Stimulated activated CD4-positive, alpha-beta T cell treated with anti-CD3 and anti-CD28 coated beads, Interleukin-15, amount 100 ng/mL, for 48 hours (primary cell): Measurements from ENCODE around the gene TFF2.

ENCODE experiments used
- DNase-seq, 2 donors: peaks; one replicate each; pipeline ENCODE4 v3.0.0-alpha.2; 2020; ENCODE audit warnings: low read depth in 2 of 2

Gene TFF2

GRCh38 chr21:42320791-42321190 lies 30.0 kb downstream of the TFF2 start:
- DNase-seq = no peak

DNA sequence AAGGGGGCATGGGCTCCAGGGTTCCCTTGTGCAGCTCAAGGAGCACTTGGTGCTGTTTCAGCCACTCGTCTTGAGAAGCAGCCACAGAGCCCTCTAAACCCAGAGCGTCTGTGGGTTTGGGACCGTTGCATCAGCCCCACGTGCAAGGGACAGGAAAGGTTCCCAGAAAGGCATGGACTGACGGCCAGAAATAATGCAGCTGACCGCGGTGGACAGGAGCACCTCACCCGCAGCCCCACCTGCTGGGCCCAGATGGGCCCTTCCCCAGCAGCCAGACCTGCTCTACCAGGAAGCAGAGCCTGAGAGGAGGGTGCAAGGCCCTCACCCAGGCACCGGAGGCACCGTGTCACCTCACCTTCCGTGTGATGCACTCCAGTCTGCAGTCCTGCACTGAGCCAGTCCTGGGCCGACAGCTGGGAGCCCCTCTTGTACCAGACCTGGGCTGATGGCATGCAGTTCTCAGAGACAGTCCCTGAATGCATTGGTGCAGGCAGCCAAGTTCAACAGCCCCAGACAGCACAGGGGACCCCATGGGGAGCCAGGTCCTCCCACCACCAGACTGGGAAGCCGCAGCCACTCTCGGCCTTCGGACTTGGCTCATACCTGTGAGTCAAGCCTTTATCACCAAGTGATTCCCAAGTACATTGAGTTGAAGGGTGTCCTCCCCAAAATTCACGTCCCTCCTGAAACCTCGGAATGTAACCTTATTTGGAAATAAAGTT lies 30.8 kb downstream of the TFF2 start:
- DNase-seq = no peak

GRCh38 chr21:42319376-42319775 lies 31.4 kb downstream of the TFF2 start:
- no peak for DNase-seq

DNA sequence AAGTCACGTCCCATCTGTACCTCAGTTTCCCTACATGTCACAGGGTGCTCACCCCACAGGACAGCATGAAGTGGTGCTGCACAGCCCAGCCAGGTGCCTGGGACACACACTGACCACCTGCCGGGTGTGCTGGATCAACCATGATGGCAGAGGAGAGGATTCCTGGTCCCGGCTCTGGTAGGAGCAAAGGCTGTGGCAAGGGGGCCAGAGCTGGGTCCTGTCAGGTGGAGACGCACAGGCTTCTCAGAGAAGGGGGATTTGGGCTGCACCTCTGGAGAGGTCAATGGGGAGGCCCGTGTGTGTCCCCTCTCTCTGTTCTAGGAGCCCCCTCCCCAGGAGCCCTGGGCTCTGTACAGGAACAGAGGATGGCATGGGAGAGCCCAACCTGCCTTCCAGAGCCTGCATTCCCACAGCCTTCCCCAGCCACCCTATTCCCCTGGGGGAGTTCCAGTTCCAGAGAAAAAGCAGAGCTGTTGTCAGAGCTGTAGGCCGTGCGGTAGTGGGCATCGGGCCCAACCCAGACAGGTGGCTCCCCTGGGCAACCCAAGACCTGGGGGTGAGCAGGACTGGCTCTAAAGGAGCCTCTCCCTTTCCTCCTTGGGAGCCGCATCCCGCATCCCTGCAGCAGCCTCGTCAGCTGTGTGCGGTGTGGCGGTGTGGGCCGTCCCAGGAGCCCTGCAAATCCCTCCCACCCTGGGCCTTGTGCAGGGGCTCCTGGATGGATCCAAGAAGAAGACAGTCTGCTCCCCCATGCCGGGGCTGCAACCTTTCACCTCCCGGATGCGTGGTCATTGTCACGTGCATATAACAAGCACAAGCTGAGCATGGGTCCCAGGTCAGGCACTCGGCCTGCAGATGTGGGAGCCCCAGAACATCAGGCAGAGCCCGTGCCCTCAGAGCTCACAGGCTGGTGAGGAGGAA lies 32.7 kb downstream of the TFF2 start:
- DNase-seq = no peak

DNA sequence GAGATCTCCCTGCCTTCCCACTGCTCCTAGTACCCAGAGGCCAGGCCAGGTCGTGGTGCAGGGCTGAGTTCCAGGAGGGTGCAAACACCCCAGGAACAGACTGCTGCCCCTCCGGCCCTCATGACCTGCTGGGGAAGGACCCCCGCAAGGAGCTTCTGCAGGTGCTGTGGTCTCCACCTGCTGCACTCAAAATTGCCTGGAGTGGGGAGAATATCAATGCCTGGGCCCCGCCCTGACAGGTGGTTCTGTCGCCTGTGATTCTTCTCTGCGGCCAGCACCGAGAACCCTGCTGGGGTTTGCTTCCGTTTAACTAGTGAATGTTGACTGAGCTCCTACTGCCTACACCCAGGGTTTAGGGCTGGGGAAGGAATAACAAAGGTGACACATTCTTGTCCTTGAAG lies 33.5 kb downstream of the TFF2 start:
- DNase-seq = no peak

- DNase-seq = no peak
These were observed 33.9 kb downstream of the TFF2 start for GRCh38 chr21:42316891-42317290.

DNA sequence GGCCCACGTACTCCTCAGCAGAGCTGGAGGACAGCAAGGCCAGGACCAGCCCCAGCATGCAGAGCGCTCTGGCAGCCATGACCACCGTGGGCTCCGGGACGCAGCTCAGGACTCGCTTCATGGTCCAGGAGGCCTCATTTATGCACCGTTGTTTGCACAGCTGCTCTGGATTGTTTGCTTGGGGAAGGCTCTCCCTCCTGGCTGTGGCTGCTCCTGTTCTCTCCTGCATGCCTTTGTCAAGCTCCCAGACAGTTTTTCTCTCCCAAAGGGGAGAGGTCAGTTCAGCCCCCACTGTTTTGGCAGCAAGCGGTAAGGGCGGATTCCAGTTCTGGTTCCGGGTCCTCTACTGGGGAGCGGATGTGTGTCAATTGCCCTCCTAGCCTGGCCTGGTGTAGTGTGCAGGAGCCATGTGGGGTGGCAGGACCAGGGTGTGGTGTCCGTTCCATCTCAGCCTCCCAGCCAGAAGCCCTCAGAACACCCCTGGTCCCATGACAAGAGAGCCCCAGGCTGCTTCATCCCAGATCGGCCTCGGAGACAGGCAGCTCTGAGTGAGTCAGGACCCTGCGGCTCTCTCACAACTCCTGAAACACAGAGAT lies 35.4 kb downstream of the TFF2 start, which contains the start of gene TFF3:
TFF3 (minus strand) TSS at position 114 of the 596 bp plus-strand sequence; CDS start at position 79, 35 bp downstream.
- DNase-seq = no peak

DNA sequence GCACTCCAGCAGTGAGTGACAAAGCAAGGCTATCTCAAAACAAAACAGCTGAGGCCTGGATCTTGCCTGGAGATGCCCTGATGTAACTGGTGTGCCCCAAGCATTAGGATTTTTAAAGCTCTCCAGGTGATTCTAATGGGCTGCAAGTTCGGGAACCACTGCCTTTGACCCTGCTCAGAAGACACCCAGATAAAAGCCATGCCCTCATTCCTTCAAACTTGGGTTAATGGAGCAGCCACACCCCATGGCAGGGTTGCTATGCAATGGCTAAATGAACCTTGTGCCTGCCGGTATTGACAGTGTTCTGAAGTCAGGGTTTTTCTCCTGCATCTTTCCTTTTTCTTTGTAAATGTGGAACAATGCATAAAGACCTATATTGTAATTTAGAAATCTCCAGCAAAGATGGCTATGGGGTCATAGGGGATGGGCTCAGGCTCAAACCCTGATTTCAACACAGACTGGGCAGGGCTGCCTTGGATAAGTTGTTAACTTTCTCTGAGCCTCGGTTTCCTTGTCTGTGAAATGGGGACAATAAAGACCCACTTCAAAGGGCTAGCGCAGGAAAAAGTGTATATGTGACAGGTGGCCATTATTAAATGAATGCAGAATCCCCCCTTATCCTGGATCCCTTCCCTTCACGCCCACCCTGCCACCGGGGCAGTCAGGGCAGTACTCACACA lies 36.0 kb downstream of the TFF2 start:
- no peak for DNase-seq

DNA sequence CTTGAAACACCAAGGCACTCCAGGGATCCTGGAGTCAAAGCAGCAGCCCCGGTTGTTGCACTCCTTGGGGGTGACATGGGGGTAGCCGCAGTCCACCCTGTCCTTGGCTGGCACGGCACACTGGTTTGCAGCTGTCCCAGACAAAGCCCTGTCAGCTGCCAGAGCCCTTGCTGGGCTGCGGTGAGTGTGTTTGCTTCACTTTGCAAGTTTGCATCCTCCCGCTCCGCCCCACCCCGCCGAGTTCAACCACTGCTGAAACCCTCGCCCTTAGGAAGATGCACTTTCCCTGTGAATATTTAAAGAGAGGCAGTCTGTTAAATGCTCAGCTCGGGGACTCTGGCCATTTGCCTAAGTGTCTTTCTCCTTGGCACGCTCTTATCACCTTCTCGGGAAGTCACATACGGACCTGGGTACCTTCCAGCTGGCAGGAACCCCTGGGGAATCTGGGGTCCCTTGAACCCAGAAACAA lies 37.3 kb downstream of the TFF2 start:
- no peak for DNase-seq

DNA sequence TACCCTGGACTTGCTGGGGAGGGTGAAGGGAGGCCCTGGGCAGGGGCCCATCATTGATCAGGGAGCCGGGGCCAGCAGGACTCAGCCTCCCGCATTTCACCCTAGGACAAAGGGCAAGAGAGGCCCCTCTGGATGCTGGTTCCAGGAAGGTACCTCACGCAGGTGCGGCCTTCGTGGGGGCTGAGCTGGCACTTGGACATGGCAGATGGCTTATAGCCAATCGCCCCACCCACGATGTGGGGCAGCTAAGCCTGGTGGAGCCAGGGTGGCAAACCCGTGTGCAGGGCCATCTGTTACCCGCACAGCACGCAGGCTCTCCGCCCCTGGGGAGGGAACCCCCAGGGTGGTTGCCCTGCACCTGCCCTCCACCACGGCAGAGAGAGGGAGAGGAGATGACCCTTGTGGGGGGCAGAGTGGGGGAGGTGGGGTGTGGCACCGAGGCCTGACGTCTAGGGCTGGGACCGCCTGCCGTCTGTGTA lies 38.1 kb downstream of the TFF2 start:
- DNase-seq = no peak

- DNase-seq = no peak
These were observed 38.8 kb downstream of the TFF2 start for GRCh38 chr21:42311816-42312625.

DNA sequence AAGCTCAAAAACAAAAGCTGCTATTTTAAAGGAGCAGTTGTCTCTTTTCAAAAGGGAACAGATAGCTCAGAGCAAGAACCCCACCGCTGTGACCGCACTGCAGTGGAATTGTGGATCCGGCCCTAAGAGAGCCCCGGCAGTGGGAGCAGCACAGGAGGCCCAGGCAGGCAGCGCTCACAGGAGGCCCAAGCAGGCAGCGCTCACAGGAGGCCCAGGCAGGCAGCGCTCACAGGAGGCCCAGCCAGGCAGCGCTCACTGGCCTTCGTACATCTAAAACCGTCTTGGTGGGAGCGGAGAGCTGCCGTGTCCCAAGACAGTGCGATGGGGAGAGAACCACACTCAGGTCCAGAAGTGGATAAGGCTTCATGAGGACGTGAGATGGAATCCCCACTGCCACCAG lies 39.6 kb downstream of the TFF2 start:
- DNase-seq = no peak

DNA sequence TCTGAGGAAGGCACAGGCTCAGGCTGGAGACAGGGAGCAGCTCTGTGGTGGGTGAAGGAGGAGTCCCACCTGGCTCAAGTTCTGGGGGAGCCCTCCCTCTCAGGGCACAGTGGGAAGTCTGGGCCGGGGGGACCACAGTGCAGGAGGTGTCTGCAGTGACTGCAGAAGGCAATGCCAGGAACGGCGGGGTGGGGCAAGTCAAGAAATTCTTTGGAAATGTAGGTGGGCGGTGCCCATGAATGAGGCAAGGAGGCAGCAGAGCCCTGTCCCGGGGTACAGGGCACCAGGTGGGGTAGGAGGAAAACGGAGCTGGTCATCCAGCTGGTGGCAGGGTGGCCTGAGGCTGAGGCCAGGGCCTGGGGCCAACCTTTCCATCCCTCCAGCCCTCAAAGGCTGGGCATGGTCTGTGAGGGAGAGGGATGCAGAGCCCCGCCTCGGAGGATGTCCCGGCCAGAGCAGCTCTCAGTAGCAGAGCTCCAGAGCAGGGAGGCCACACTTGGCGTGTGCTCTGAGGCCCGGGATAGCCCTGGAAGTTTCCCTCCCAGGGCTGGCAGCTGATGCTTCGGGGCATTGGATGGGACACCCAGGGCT lies 40.3 kb downstream of the TFF2 start:
- DNase-seq = no peak

DNA sequence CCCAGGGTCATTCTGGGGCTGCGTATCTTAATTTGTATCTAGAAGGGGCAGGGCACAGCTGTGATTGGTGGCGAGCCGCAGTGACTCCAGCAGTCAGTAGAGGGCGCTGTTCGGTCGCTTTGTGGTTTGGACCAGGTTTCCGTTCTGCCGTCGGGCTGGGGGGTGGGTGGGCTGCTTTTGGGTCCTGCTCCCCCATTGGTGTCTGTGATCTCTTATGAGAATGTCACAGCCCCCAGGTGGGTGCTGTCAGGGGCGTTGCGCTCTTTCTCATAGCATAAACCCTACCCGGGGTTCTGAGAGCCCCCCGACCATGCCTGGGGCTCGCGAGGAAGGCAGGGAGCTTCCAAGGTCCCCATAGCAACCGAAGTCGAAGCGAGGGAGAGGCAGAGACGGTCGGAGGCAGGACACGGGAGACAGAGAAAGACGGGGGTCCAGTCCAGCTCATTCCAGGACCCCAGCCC lies 41.0 kb downstream of the TFF2 start:
- DNase-seq = peak; percentile 34 to 69

DNA sequence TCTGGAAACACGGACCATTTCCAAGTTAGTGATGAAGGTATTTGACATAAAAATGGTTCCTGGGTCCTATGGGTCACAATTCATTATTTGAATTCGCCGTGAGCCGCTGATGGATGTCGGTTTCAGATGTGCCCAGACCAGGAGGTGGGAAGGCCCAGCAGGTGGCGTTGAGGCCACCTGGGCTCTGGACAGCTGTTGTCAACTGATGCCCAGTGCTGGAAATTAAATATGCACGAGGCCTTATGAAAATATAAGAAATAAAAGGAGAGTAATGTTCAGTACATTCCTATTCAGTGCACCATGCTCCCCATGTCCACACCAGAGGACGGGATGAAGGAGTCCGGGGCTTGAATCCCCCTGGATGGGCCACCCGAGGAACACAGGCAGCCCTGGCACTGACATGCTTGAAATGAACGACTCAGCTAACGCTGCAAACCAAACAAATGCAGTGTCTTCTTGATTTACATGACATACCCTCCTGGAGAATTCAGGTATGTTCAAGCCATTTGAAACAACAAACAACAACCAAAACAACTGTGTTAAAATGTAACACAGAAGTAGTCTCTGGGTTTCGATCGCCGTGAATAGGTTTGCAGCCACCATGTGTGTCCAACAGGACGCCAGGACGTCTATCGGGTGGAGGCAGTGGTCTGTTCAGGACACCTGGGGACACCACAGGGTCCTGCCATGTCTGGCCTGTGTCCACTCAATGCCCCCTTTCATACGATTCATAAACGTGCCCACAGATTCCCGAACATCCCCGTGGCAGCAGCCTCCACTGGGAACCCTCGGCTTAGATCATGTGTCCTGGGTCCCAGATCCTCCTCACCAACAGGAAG lies 41.7 kb downstream of the TFF2 start:
- no peak for DNase-seq

GRCh38 chr21:42308161-42308913 lies 42.5 kb downstream of the TFF2 start:
- no peak for DNase-seq

GRCh38 chr21:42307106-42307505 lies 43.7 kb downstream of the TFF2 start:
- DNase-seq = no peak

GRCh38 chr21:42306366-42307035 lies 44.3 kb downstream of the TFF2 start:
- no peak for DNase-seq
